K562 (cell line): ENCODE results near the gene GIMAP6.

Experiments
- CTCF ChIP-seq, 3 experiments: IDR thresholded peaks in 2 of 3; conservative IDR thresholded peaks in 1 of 3; 2 replicates each; pipeline ENCODE4 v1.5.1; 2011 to 2012; ENCODE audit warnings: low read length in 3 of 3, mild to moderate bottlenecking in 3 of 3, control low read depth in 2 of 3, improper control_type of control experiment in 1 of 3, inconsistent platforms in 1 of 3, low read depth in 1 of 3, mixed read lengths in 1 of 3, moderate library complexity in 1 of 3; ENCODE audit not compliant: insufficient read depth in 2 of 3
- ETV6 ChIP-seq, 3 experiments: fragments of 150-350 bp in 1 of 3; sonication (generic) in 1 of 3; formaldehyde crosslinking in 1 of 3; IDR thresholded peaks; 2 replicates each; pipeline versions ENCODE4 v1.6.1 to v1.8.0; 2014 to 2022; ENCODE audit warnings: borderline replicate concordance in 2 of 3, low read depth in 2 of 3, antibody characterized with exemption in 1 of 3, low read length in 1 of 3, mild to moderate bottlenecking in 1 of 3, missing genetic modification reagents in 1 of 3
- JUNB ChIP-seq: fragments of 450-650 bp; formaldehyde crosslinking; conservative IDR thresholded peaks from 2 replicates; pipeline ENCODE4 v1.4.0; 2020; ENCODE audit warnings: mild to moderate bottlenecking
- KAT7 ChIP-seq: sonication (generic); formaldehyde crosslinking; IDR thresholded peaks from 2 replicates; pipeline ENCODE4 v1.8.0; 2022; ENCODE audit warnings: missing genetic modification reagents, mild to moderate bottlenecking, borderline replicate concordance
- SMARCE1 ChIP-seq: fragments of 450-650 bp; IDR thresholded peaks from 2 replicates; pipeline ENCODE4 v1.7.1; 2016; ENCODE audit warnings: mild to moderate bottlenecking
- SRSF3 ChIP-seq: fragments of 200-400 bp; formaldehyde crosslinking; IDR thresholded peaks from 2 replicates; pipeline ENCODE4 v1.6.1; 2016; ENCODE audit warnings: mild to moderate bottlenecking, low read length, moderate library complexity; ENCODE audit not compliant: insufficient read depth
- ZNF3 ChIP-seq: fragments of 250-450 bp; sonication (Bioruptor Pico); IDR thresholded peaks from 2 replicates; pipeline ENCODE4 v1.5.0; 2021; ENCODE audit warnings: mild to moderate bottlenecking, moderate library complexity

DNA sequence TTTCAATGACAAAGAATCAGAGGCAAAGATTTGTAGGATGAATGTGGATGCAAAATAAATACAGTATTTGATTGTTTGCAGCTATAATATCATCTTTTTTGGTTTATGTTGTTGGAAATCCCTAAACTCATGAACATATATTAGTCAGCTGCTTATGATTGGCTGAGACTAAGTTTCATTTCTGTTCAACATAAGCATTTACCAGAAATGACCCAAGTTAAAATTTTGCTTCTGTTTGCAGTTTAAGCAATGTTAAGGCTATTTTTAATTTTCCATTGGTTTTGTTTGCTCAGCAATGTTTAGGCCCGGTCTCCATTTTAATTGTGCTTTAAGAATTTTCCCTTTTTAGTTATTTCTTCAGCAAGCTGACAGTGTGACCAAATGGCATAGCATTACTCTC, 22.0 kb downstream of the GIMAP6 start:
- no peak for TF ChIP-seq KAT7 (CRISPR knock-in tag)
- no peak for TF ChIP-seq ZNF3 (CRISPR knock-in tag)
- TF ChIP-seq ETV6 (IDR thresholded peaks at IDR 0.05; ENCODE audit: borderline replicate concordance in 1 of 2, low read depth in 2 of 2, low read length in 1 of 2), result no peak
- no peak for TF ChIP-seq ETV6 (CRISPR knock-in tag; IDR thresholded peaks at IDR 0.05; ENCODE audit: borderline replicate concordance)
- no peak for TF ChIP-seq SRSF3
- no peak for TF ChIP-seq CTCF (IDR thresholded peaks at IDR 0.05 in 2 of 3, conservative IDR thresholded peaks at IDR 0.05 in 1 of 3; ENCODE audit: insufficient read depth in 2 of 3, low read depth in 1 of 3, low read length in 3 of 3)
- no peak for TF ChIP-seq SMARCE1
- TF ChIP-seq JUNB (CRISPR knock-in tag), result no peak
